HEK293T (cell line): ENCODE measurements around the gene ATOH8.

Experiments
- ARNT ChIP-seq: fragments of 450-650 bp; IDR thresholded peaks from 2 replicates; pipeline ENCODE4 v1.6.1; 2017; ENCODE audit warnings: mild to moderate bottlenecking
- BHLHE40 ChIP-seq: fragments of 450-650 bp; IDR thresholded peaks from 2 replicates; pipeline ENCODE4 v1.6.1; 2016; ENCODE audit warnings: mild to moderate bottlenecking, moderate library complexity, borderline replicate concordance
- ELF4 ChIP-seq: fragments of 450-650 bp; IDR thresholded peaks from 2 replicates; pipeline ENCODE4 v1.6.1; 2017; ENCODE audit warnings: antibody characterized with exemption
- FOXA1 ChIP-seq: fragments of 450-650 bp; IDR thresholded peaks from 2 replicates; pipeline ENCODE4 v1.6.1; 2016; ENCODE audit warnings: mild to moderate bottlenecking
- FOXK2 ChIP-seq: fragments of 450-650 bp; IDR thresholded peaks from 2 replicates; pipeline ENCODE4 v1.6.1; 2016; ENCODE audit warnings: mild to moderate bottlenecking
- FOXM1 ChIP-seq: fragments of 450-650 bp; IDR thresholded peaks from 2 replicates; pipeline ENCODE4 v1.6.1; 2017; ENCODE audit warnings: mild to moderate bottlenecking, borderline replicate concordance
- SP1 ChIP-seq: fragments of 450-650 bp; IDR thresholded peaks from 2 replicates; pipeline ENCODE4 v1.6.1; 2017
- TARDBP ChIP-seq: fragments of 450-650 bp; IDR thresholded peaks from 2 replicates; pipeline ENCODE4 v1.6.1; 2016
- ZNF384 ChIP-seq: fragments of 450-650 bp; IDR thresholded peaks from 2 replicates; pipeline ENCODE4 v1.6.1; 2016
- TF ChIP-seq, protein P1 (sequence below): fragments of 450-650 bp; IDR thresholded peaks from 2 replicates; pipeline ENCODE4 v1.6.1; 2016

GRCh38 chr2:85757860-85758259, 4.1 kb downstream of the ATOH8 start:
- no peak for TF ChIP-seq ZNF384
- TF ChIP-seq TARDBP, result no peak
- no peak for TF ChIP-seq BHLHE40
- no peak for TF ChIP-seq SP1
- no peak for TF ChIP-seq FOXM1
- TF ChIP-seq, protein P1, sequence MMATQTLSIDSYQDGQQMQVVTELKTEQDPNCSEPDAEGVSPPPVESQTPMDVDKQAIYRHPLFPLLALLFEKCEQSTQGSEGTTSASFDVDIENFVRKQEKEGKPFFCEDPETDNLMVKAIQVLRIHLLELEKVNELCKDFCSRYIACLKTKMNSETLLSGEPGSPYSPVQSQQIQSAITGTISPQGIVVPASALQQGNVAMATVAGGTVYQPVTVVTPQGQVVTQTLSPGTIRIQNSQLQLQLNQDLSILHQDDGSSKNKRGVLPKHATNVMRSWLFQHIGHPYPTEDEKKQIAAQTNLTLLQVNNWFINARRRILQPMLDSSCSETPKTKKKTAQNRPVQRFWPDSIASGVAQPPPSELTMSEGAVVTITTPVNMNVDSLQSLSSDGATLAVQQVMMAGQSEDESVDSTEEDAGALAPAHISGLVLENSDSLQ, result no peak
- no peak for TF ChIP-seq ARNT
- no peak for TF ChIP-seq ELF4
- TF ChIP-seq FOXA1, result no peak
- TF ChIP-seq FOXK2, result no peak
